IMR-90 (cell line): ENCODE measurements around the gene COLEC11. TPM values are rescaled to one million over a fixed set of nuclear protein-coding genes. Genes with fewer than 3 reads are reported as not detected.
A peak's percentile ranks its signal among the peaks of the same experiment; 100 is the strongest.

Experiments
- ATAC-seq: fragments of 200-7000 bp; cut with Tn5 transposase; 2 replicates; pipeline ENCODE4 v1.9.1; 2020; ENCODE audit warnings: low read depth, mild to moderate bottlenecking, moderate library complexity
- BruUV-seq: library from RNA; stranded (reverse); fragments of 400-500 nt; replicated peaks from 2 replicates; lab custom pipeline; 2021; lab: Mats Ljungman, UMichigan
- CTCF ChIA-PET: fragments of 300-600 bp; formaldehyde crosslinking; extraction: SDS; loops from one replicate; lab custom pipeline; 2021; ENCODE audit warnings: antibody characterized with exemption; lab: Yijun Ruan, JAX
- POLR2A ChIA-PET: fragments of 300-600 bp; sonication (Branson Sonifier 250); formaldehyde crosslinking; loops from one replicate; lab custom pipeline; 2022; ENCODE audit warnings: antibody characterized with exemption; ENCODE audit not compliant: unreplicated experiment; lab: Charles Lee
- DNase-seq: peaks from one replicate; pipeline ENCODE4 v3.0.0; 2013
- H2AFZ ChIP-seq: replicated peaks from 2 replicates; pipeline ENCODE3; 2013; ENCODE audit warnings: low read length, mild to moderate bottlenecking; ENCODE audit not compliant: poor library complexity
- H2AK5ac ChIP-seq: 2 replicates; pipeline ENCODE4 v1.6.1; 2013; ENCODE audit warnings: low read depth, low read length, inconsistent platforms
- H2AK9ac ChIP-seq: replicated peaks from 2 replicates; pipeline ENCODE3; 2013; ENCODE audit warnings: mild to moderate bottlenecking, low read depth, low read length, moderate library complexity; ENCODE audit not compliant: poor library complexity
- H2BK120ac ChIP-seq: 2 replicates; pipeline ENCODE4 v1.6.1; 2013; ENCODE audit warnings: low read depth, low read length, inconsistent platforms
- H2BK15ac ChIP-seq: 3 replicates; pipeline ENCODE4 v1.6.1; 2013; ENCODE audit warnings: low read depth, low read length, inconsistent platforms
- H2BK20ac ChIP-seq: 2 replicates; pipeline ENCODE4 v1.6.1; 2013; ENCODE audit warnings: low read depth, mild to moderate bottlenecking, inconsistent platforms, low read length, moderate library complexity
- H2BK5ac ChIP-seq: 2 replicates; pipeline ENCODE4 v1.6.1; 2013; ENCODE audit warnings: mild to moderate bottlenecking, low read depth, low read length, inconsistent platforms; ENCODE audit not compliant: poor library complexity, severe bottlenecking
- H3K14ac ChIP-seq: replicated peaks from 2 replicates; pipeline ENCODE4 v1.6.1; 2013; ENCODE audit warnings: low read depth, low read length, inconsistent platforms
- H3K18ac ChIP-seq: 2 replicates; pipeline ENCODE4 v1.6.1; 2013; ENCODE audit warnings: low read depth, low read length, control low read depth
- H3K23ac ChIP-seq: 2 replicates; pipeline ENCODE4 v1.6.1; 2013; ENCODE audit warnings: low read depth, low read length, inconsistent platforms
- H3K27ac ChIP-seq: 2 replicates; pipeline ENCODE4 v1.5.1; 2013; ENCODE audit warnings: mild to moderate bottlenecking, control low read depth, low read length; ENCODE audit not compliant: insufficient read depth
- H3K27me3 ChIP-seq: 2 replicates; pipeline ENCODE4 v1.6.1; 2013; ENCODE audit warnings: low read length; ENCODE audit not compliant: control insufficient read depth, insufficient read depth
- H3K36me3 ChIP-seq: 2 replicates; pipeline ENCODE4 v1.6.1; 2013; ENCODE audit warnings: low read length, mixed read lengths; ENCODE audit not compliant: control insufficient read depth, insufficient read depth
- H3K4ac ChIP-seq: 2 replicates; pipeline ENCODE4 v1.6.1; 2013; ENCODE audit warnings: low read depth, low read length, inconsistent platforms
- H3K4me1 ChIP-seq: 2 replicates; pipeline ENCODE4 v1.6.1; 2013; ENCODE audit warnings: low read length, mixed read lengths; ENCODE audit not compliant: control insufficient read depth, insufficient read depth
- H3K4me2 ChIP-seq: 2 replicates; pipeline ENCODE4 v1.6.1; 2013; ENCODE audit warnings: low read depth, mild to moderate bottlenecking, control low read depth, low read length, moderate library complexity
- H3K4me3 ChIP-seq: 2 replicates; pipeline ENCODE4 v1.5.1; 2013; ENCODE audit warnings: low read depth, mild to moderate bottlenecking, control low read depth, low read length, moderate library complexity; ENCODE audit not compliant: insufficient read depth
- H3K56ac ChIP-seq: 2 replicates; pipeline ENCODE4 v1.6.1; 2013; ENCODE audit warnings: low read length, inconsistent platforms; ENCODE audit not compliant: insufficient read depth; ENCODE audit errors: extremely low read depth
- H3K79me1 ChIP-seq, 2 experiments: 2 replicates each; pipeline ENCODE4 v1.6.1; 2013; ENCODE audit warnings: low read length in 2 of 2, inconsistent platforms in 1 of 2, low read depth in 1 of 2
- H3K9ac ChIP-seq: 2 replicates; pipeline ENCODE4 v1.6.1; 2013; ENCODE audit warnings: low read depth, low read length, control low read depth
- H3K9me1 ChIP-seq: 2 replicates; pipeline ENCODE4 v1.6.1; 2013; ENCODE audit warnings: low read length, inconsistent platforms; ENCODE audit not compliant: insufficient read depth
- H3K9me3 ChIP-seq: 2 replicates; pipeline ENCODE4 v1.6.1; 2013; ENCODE audit warnings: low read length; ENCODE audit not compliant: control insufficient read depth, insufficient read depth
- H4K20me1 ChIP-seq: 2 replicates; pipeline ENCODE4 v1.6.1; 2013; ENCODE audit warnings: low read length, inconsistent platforms; ENCODE audit not compliant: insufficient read depth
- H4K5ac ChIP-seq: 2 replicates; pipeline ENCODE4 v1.6.1; 2013; ENCODE audit warnings: mild to moderate bottlenecking, low read depth, low read length, control low read depth
- H4K8ac ChIP-seq, 2 experiments: 2 replicates each; pipeline ENCODE4 v1.6.1; 2013; ENCODE audit warnings: low read depth in 2 of 2, low read length in 2 of 2, control low read depth in 1 of 2, inconsistent platforms in 1 of 2
- H4K91ac ChIP-seq: 2 replicates; pipeline ENCODE4 v1.6.1; 2013; ENCODE audit warnings: low read depth, low read length, inconsistent platforms; ENCODE audit not compliant: insufficient read depth
- BHLHE40 ChIP-seq: fragments of 150-350 bp; IDR thresholded peaks from 2 replicates; pipeline ENCODE4 v1.6.1; 2016; ENCODE audit warnings: mild to moderate bottlenecking, low read depth, low read length
- CHD1 ChIP-seq: IDR thresholded peaks from 2 replicates; pipeline ENCODE4 v1.6.1; 2012; ENCODE audit warnings: low read depth, low read length, improper control_type of control experiment
- ELK1 ChIP-seq: fragments of 150-350 bp; IDR thresholded peaks from 2 replicates; pipeline ENCODE4 v1.6.1; 2016; ENCODE audit warnings: low read depth, mild to moderate bottlenecking, low read length, moderate library complexity, borderline replicate concordance
- MAZ ChIP-seq: IDR thresholded peaks from 2 replicates; pipeline ENCODE4 v1.6.1; 2012; ENCODE audit warnings: low read depth, mild to moderate bottlenecking, low read length, improper control_type of control experiment, moderate library complexity, borderline replicate concordance
- MXI1 ChIP-seq: IDR thresholded peaks from 2 replicates; pipeline ENCODE4 v1.6.1; 2012; ENCODE audit warnings: low read depth, mild to moderate bottlenecking, low read length, moderate library complexity, borderline replicate concordance
- USF2 ChIP-seq: fragments of 150-350 bp; IDR thresholded peaks from 2 replicates; pipeline ENCODE4 v1.6.1; 2017; ENCODE audit warnings: mild to moderate bottlenecking, antibody characterized with exemption, low read length, low read depth
- WGBS, 2 experiments: methylation state at CpG; one replicate each; pipeline versions ENCODE4 v1.1.5 to v1.1.7; 2013; ENCODE audit warnings: missing lambda C conversion rate in 2 of 2; ENCODE audit not compliant: insufficient read length in 1 of 2; ENCODE audit errors: extremely low coverage in 2 of 2; 5-methylcytosine and 5-hydroxymethylcytosine counted together
- dilution Hi-C: fragments of 300-500 bp; cut with HindIII; formaldehyde crosslinking; loops from one replicate; pipeline ENCODE4 v1.14.3; 2018; ENCODE audit warnings: low sequenced_read_pairs; ENCODE audit not compliant: unreplicated experiment
- in situ Hi-C: fragments of 300-500 bp; cut with MboI; formaldehyde crosslinking; loops from 3 replicates; pipeline ENCODE4 v1.14.3; 2019; ENCODE audit warnings: low sequenced_read_pairs, inconsistent platforms, mixed read lengths
- intact Hi-C: fragments of 100-400 bp; cut with micrococcal nuclease; formaldehyde crosslinking; loops from 2 replicates; pipeline ENCODE4 v1.10.0; 2022
- polyA plus RNA-seq, 3 experiments: library from polyadenylated mRNA; depleted of rRNA; stranded (reverse); fragments of >200 nt; gene quantifications; 2 replicates each; pipeline ENCODE4 v1.2.3, GENCODE V29; 2012; ENCODE audit warnings: low replicate concordance in 1 of 3
- total RNA-seq: library from RNA; depleted of rRNA; stranded (reverse); fragments of >200 nt; gene quantifications from 2 replicates; pipeline ENCODE4 v1.2.3, GENCODE V29; 2012

COLEC11 gene
- total and polyA plus RNA-seq, 2 of the 4 experiments (the other 2 are of a cell fraction), result under 0.01 to 0.24 TPM

- no peaks in the 10 kb centered on the region for H3K27me3 ChIP-seq
- in situ Hi-C loops, result no loop called here
- dilution Hi-C loops, result no loop called here
Observed at GRCh38 chr2:3553946-3554345, 41.0 kb upstream of the COLEC11 start.

More at GRCh38 chr2:3553946-3554345, 41.0 kb upstream of the COLEC11 start:
- WGBS, 2 experiments, result 93% methylated on average over 8 of the region's 10 CpGs; no CpG with 5 or more reads in 1 of the 2 experiments
- no peak overlapping the region for H2BK5ac ChIP-seq
- no peaks in the 10 kb centered on the region for H3K9me1 ChIP-seq
- no peak overlapping the region for H2BK15ac ChIP-seq
- no peak for ATAC-seq
- no peak overlapping the region for H3K4me2 ChIP-seq
- DNase-seq, result no peak
- no peak overlapping the region for H4K91ac ChIP-seq
- H3K18ac ChIP-seq, result no peak overlapping the region
- ChIA-PET CTCF (no interaction called here), POLR2A (no interaction called here)
- H2AK9ac ChIP-seq, result peak overlapping the region; percentile 3
- peaks cover 46% of the 10 kb centered on the region for H3K36me3 ChIP-seq
- H3K4me3 ChIP-seq, result no peak overlapping the region
- no peaks in the 10 kb centered on the region for H3K9me3 ChIP-seq
- H3K27ac ChIP-seq, result no peak overlapping the region
- no peak overlapping the region for H2BK20ac ChIP-seq
- H4K5ac ChIP-seq, result no peak overlapping the region
- peak overlapping the region; percentile 41 for H2AFZ ChIP-seq
- H3K23ac ChIP-seq, result no peak overlapping the region
- no peak overlapping the region for H3K56ac ChIP-seq
- H3K9ac ChIP-seq, result no peak overlapping the region
- H3K14ac ChIP-seq, result no peak overlapping the region
- peaks cover 3% of the 10 kb centered on the region; the same call in 1 of the 2 replicates for H3K4me1 ChIP-seq
- no peak for TF ChIP-seq MXI1
- TF ChIP-seq USF2, result no peak
- no peak for TF ChIP-seq CHD1
- TF ChIP-seq BHLHE40, result no peak
- no peak for TF ChIP-seq ELK1
- no peak for TF ChIP-seq MAZ
- no peak overlapping the region for H2BK120ac ChIP-seq
- no peak overlapping the region for H4K8ac ChIP-seq
- no peaks in the 10 kb centered on the region for H4K20me1 ChIP-seq
- no TSS peak for BruUV-seq
- intact Hi-C loops, result no loop called here
- no peak overlapping the region for H3K4ac ChIP-seq
- peaks cover 25 to 45% of the 10 kb centered on the region in 2 experiments for H3K79me1 ChIP-seq
- no peak overlapping the region for H2AK5ac ChIP-seq
